Stimulated activated CD4-positive, alpha-beta T cell treated with anti-CD3 and anti-CD28 coated beads, TNF-alpha, amount 100 ng/mL, for 24 hours (primary cell): ENCODE measurements around the gene CHKB.

ENCODE experiments used
- DNase-seq, 3 experiments: peaks; one replicate each; pipeline ENCODE4 v3.0.0-alpha.2; 2020; ENCODE audit warnings: low read depth in 3 of 3

The CHKB gene

GRCh38 chr22:50600538-50600937 is 17.9 kb upstream of the CHKB start, which contains the start of gene MAPK8IP2:
TSS of gene MAPK8IP2 (plus strand) at chr22:50600793. CDS start at chr22:50600819, 26 bp downstream.
- no peak for DNase-seq

GRCh38 chr22:50599816-50600455 is 17.3 kb upstream of the CHKB start:
- peak; percentile 22 to 46 (median 28) for DNase-seq

DNA sequence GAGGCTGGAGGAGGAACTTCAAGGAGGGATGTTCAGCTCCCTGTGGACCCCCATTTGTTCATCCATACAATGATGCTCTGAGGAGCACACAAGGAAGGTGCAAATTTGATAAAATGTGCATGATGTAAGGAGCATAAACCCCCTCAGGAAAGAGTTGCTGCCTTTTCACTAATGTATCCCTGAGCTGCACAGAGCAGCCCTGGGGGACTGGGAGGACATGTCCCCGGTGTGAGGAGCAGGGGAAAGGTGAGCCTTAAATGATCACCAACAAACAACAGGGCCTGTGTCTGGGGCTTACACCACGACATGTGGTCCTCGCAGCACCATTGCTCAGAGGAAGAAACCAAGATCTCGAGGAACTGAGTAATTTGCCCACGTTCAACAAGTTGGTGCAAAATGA is 14.4 kb upstream of the CHKB start:
- no peak for DNase-seq

GRCh38 chr22:50595189-50595588 is 12.5 kb upstream of the CHKB start:
- DNase-seq, result no peak

DNA sequence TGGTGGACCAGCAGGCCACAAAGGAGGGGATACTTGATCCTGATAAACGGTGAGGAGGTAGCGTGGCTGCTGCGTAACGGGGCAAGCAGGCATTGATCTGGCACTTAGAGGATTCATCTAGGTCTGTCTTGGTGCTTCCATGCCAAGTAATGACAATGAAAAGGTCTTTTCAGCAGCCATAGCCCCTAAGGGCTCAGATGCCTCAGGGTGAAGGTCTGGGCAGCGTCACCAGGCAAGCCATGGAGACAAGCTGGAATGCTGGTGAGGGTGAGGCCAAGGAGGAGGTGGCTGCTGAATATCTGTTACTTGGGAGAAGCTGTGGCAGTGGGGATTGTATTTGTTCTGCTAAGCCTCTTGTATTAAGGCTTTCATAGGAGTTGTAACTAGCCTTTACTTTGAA is 4.8 kb upstream of the CHKB start:
- DNase-seq, result no peak

GRCh38 chr22:50586416-50586815 is 3.8 kb upstream of the CHKB start:
- DNase-seq, result no peak

- DNase-seq, result no peak
Observed at GRCh38 chr22:50585781-50586180, 3.1 kb upstream of the CHKB start.

DNA sequence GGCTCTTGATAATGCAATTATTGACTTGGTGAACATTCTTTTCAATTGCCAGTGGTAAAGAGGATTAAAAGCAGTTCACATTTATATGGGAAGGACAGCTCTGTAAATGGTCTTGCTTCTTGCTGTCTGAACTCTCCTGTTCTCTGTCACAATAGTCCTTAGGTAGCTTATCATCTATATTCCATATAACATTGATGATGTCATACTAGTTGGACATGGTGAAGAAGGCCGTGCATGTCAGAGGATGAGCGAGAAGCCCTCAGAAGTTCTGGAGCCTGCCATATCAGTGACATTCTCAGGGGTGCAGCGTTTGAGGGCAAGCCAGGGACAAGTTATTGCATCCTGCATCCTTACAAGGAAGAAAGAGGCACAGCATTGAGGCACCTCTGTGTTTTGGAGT is 2.6 kb upstream of the CHKB start:
- no peak for DNase-seq

DNA sequence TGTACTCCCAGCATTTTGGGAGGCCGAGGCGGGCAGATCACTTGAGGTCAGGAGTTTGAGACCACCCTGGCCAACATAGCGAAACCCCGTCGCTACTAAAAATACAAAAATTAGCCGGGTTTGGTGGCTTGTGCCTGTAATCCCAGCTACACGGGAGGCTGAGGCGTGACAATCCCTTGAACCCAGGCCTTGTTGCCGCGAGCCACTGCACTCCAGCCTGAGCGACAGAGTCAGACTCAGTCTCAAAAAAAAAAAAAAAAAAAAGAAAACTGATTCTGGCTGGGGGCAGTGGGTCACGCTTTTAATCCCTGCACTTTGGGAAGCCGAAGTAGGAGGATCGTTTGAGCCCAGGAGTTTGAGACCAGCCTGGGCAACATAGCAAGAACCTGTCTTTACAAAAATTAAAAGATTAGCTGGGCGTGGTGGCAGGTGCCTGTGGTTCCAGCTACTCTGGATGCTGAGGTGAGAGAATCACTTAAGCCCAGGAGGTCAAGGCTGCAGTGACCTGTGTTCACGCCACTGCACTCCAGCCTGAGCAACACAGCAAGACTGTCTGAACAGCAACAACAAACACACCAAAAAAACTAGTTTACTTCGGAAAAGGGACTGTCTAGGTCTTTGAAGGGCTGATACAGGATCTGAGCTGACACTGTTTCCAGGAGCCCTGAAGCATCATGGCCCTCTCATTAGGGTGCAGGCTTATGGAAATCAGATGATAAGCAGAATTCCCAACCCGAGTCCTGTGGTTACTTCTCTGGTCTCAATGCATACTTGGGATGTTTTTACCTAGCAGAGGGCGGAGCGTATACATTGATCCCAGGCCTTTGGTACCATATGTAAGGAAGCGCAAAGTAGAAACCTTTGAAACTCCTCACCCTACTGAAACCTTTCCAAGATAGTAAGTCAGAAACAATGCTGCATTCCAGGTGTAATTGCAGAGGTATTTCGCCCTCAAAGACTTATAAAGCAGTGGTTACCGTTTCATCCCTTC is 1.8 kb upstream of the CHKB start:
- no peak for DNase-seq

- DNase-seq, result peak in 1 of 3 experiments; percentile 14
Observed at GRCh38 chr22:50583294-50583861, 729 bp upstream of the CHKB start.

GRCh38 chr22:50581950-50582492 is 628 bp downstream of the CHKB start:
- peak in 1 of 3 experiments; percentile 24 for DNase-seq

DNA sequence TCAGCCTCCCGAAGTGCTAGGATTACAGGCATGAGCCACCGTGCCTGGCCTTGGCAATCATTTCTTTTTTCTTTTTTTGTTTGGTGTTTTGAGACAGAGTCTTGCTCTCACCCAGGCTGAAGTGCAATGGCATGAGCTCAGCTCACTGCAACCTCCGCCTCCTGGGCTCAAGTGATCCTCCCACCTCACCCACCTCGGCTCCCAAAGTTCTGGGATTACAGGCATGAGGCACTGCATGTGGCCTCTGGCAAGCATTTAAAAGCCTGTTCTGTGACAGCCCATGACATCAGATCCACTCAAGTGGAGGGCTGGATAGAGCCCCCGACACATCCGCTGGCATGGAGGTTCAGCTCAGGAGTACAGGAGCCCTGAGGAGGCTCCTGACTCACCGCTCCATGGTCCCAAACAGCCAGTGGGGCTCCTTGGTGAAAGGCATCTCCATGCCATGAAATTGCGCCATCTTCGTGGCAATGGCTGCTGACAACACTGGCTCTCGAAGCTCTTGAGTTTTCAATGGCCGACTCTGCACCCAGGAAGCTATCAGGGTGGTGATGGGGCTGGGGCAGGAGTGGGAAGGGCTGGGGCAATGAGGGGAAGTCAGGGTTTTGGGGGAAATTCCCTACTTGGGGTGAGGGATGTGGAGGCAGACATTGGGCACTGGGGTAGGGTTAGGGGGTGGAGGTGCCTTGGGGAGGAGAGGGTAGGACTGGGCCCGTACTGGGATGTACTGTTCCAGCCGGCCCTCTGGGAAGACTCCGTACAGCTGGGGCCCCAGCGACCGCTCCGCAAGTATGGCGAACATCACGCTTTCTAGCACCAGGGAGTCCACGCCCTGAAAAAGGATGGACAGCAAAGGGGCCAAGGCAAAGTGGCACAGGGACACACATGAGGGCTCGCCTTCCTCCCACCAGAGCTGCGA is 1.4 kb downstream of the CHKB start:
- DNase-seq, result no peak

DNA sequence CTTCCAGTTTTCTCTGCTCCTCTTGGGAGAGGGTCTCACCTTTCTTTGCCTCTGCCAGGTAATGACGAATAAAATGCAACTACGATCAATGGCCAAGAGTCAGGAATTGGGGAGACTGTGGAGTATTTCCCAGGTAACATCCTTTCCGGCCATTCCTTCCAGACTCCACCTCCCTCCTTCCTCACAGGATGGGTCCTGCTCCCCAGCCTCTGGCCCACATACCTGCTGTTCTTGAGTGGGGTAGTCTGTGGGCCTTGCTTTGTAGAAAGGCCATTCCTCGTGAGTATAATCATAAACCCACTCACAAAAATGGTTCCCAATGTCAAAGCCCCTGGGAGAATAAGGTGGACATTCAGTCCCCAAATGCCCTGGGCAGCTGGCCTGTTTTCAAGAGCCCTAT is 2.9 kb downstream of the CHKB start:
- DNase-seq, result no peak

- DNase-seq, result no peak
Observed at GRCh38 chr22:50578776-50579310, 3.8 kb downstream of the CHKB start.

DNA sequence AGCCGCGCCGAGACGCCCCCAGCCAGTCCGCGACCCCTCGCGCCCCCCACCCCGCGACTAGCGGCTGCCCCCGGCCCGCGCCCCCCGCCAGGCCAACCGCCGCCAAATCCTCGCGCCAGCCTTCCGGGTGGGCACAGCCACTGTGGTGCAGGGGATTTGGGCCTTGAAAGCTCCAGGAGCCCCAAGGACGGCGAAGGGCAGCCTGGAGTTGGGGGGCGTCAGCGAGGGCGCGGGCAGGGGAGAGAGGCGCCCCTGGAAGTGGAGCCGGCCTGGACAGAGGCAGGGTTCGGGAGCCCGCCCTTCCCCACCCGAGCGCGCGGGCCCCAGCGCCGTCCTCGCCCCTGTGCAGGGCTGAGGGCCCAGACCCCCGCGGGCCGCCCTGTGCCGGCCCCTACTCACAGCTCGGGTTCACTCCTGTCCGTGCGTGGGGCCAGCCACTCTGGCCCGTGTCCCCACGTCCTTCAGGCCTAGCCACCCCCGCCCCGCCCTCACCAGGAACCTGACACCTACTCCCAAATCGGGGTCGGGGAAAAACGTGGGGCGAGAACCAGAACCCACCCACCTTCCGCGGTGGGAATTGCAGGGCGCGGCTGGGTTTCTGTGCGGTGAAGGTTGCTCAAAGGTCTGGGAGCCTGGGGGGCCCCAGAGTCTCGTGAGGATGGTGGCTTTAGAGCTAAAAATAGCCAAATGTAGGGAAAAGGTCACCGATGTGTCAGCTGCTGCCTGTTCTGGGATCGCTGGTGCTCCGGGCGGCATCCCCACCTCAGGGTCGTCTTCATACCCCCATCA is 4.5 kb downstream of the CHKB start, which contains the start of gene CPT1B:
TSS of gene CPT1B (minus strand) at position 441 of the 789 bp plus-strand sequence. CDS start 512 bp downstream, outside the sequence.
- no peak for DNase-seq

GRCh38 chr22:50577697-50577986 is 5.0 kb downstream of the CHKB start:
- no peak for DNase-seq

GRCh38 chr22:50576806-50577696 is 5.6 kb downstream of the CHKB start:
- DNase-seq, result no peak

- no peak for DNase-seq
Observed at GRCh38 chr22:50576070-50576469, 6.6 kb downstream of the CHKB start.

DNA sequence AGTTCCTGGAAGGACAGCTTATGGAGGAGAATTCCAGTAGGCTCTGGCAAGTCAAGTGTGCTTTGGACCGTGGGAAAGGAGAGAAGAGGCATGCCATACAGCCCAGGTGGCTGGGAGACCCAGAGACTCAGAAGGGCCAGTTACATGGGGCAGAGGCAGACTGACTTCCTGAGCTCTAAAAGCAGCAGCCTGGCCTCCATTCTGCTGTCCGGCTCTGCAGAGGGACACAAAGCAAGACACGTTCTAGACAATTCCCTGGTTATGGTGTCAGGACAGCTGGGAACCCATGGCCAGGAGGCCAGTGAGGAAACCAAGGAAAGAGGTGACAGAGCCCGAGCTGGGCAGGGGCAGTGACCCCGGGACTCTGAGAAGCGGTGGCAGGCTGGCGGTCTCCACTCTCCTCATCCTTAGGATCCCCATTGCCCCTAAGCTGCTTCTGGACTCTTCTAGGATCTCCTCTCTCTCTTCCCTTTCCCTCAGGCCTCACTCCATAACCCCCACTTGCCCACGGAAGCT is 7.2 kb downstream of the CHKB start:
- DNase-seq, result no peak
